Measurements from ENCODE around the gene ETV5. TPM values are rescaled to one million over a fixed set of nuclear protein-coding genes. Genes with fewer than 3 reads are reported as not detected.

Gene ETV5
- total and polyA plus RNA-seq, 10 of the 15 experiments (the other 5 are each of a cell fraction or from before 2014, with no cell fraction given) = 5.0 to 18.4 (median 7.4) TPM

DNA sequence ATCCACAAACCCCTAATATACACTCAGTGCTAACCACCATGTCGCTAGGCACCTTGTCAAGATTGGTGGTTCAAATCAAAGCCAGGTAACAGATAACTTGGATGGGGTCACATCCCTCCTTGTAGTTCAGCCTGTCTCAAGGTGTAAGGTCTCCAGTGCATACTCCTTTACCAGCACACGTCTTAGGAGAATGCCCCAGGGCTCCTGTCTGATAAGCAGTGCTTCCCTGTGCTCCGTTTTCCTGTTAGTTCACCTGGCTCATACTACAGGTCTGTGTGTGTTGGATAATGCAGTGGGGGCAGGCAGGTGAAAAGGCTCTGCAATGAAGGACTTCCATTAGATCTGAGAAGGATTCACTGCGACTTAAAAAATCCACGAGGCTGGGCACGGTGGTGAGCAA, 50.7 kb downstream of the ETV5 start:
- Histone ChIP-seq H3K79me2 (ENCODE audit: control insufficient read depth, insufficient read depth, low read length) (no peaks in the 10 kb centered on the region), H3K27ac (ENCODE audit: control insufficient read depth, insufficient read depth) (no peak overlapping the region), H3K4me2 (ENCODE audit: control insufficient read depth, insufficient read depth) (no peak overlapping the region), H3K9ac (ENCODE audit: control insufficient read depth, insufficient read depth, low read length) (no peak overlapping the region), H2AFZ (ENCODE audit: control insufficient read depth, low read depth, low read length) (no peak overlapping the region), H3K36me3 (ENCODE audit: control insufficient read depth in 2 of 2, insufficient read depth in 2 of 2, low read length in 1 of 2) (no peaks in the 10 kb centered on the region), H3K9me3 (replicated peaks; ENCODE audit: control insufficient read depth, insufficient read depth, low read length) (no peaks in the 10 kb centered on the region; the same call in 2 of the 3 replicates), H3K4me1 (ENCODE audit: control insufficient read depth, insufficient read depth, low read length) (peaks cover 6% of the 10 kb centered on the region), H3K27me3 (replicated peaks in 1 of 2; ENCODE audit: control insufficient read depth in 2 of 2, insufficient read depth in 2 of 2, low read length in 1 of 2) (no peaks in the 10 kb centered on the region; a peak in 1 of 4 replicates), H4K20me1 (ENCODE audit: control insufficient read depth, insufficient read depth) (no peaks in the 10 kb centered on the region), H3K4me3 (no peak overlapping the region)
- BruUV-seq (replicated peaks) = no TSS peak
- RAD21 ChIA-PET (ENCODE audit: unreplicated experiment) = no interaction called here
- DNase-seq (ENCODE audit: low read depth, low spot score) = no peak
- TF ChIP-seq POLR2A (IDR thresholded peaks at IDR 0.05; ENCODE audit: low read depth, low read length) (no peak), EP300 (IDR thresholded peaks at IDR 0.05; ENCODE audit: borderline replicate concordance in 1 of 2, control insufficient read depth in 1 of 2, low read depth in 2 of 2, low read length in 2 of 2) (no peak), TCF3 (IDR thresholded peaks at IDR 0.05; ENCODE audit: borderline replicate concordance, insufficient read depth, low read depth, low read length) (no peak), CEBPB (IDR thresholded peaks at IDR 0.05; ENCODE audit: borderline replicate concordance in 1 of 2, low read depth in 2 of 2, low read length in 2 of 2) (no peak), ZNF207 (IDR thresholded peaks at IDR 0.05; ENCODE audit: borderline replicate concordance) (no peak), NFXL1 (IDR thresholded peaks at IDR 0.05; ENCODE audit: borderline replicate concordance) (no peak), STAT1 (conservative IDR thresholded peaks at IDR 0.05) (no peak), HDAC6 (IDR thresholded peaks at IDR 0.05; ENCODE audit: unreplicated experiment) (no peak)
- TF ChIP-seq, protein P1, sequence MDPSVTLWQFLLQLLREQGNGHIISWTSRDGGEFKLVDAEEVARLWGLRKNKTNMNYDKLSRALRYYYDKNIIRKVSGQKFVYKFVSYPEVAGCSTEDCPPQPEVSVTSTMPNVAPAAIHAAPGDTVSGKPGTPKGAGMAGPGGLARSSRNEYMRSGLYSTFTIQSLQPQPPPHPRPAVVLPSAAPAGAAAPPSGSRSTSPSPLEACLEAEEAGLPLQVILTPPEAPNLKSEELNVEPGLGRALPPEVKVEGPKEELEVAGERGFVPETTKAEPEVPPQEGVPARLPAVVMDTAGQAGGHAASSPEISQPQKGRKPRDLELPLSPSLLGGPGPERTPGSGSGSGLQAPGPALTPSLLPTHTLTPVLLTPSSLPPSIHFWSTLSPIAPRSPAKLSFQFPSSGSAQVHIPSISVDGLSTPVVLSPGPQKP (IDR thresholded peaks at IDR 0.05; ENCODE audit: low read depth, low read length) = no peak
- TF ChIP-seq, protein P2, sequence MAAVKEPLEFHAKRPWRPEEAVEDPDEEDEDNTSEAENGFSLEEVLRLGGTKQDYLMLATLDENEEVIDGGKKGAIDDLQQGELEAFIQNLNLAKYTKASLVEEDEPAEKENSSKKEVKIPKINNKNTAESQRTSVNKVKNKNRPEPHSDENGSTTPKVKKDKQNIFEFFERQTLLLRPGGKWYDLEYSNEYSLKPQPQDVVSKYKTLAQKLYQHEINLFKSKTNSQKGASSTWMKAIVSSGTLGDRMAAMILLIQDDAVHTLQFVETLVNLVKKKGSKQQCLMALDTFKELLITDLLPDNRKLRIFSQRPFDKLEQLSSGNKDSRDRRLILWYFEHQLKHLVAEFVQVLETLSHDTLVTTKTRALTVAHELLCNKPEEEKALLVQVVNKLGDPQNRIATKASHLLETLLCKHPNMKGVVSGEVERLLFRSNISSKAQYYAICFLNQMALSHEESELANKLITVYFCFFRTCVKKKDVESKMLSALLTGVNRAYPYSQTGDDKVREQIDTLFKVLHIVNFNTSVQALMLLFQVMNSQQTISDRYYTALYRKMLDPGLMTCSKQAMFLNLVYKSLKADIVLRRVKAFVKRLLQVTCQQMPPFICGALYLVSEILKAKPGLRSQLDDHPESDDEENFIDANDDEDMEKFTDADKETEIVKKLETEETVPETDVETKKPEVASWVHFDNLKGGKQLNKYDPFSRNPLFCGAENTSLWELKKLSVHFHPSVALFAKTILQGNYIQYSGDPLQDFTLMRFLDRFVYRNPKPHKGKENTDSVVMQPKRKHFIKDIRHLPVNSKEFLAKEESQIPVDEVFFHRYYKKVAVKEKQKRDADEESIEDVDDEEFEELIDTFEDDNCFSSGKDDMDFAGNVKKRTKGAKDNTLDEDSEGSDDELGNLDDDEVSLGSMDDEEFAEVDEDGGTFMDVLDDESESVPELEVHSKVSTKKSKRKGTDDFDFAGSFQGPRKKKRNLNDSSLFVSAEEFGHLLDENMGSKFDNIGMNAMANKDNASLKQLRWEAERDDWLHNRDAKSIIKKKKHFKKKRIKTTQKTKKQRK (IDR thresholded peaks at IDR 0.05; ENCODE audit: low read depth, low read length) = no peak
- TF ChIP-seq, protein P3, sequence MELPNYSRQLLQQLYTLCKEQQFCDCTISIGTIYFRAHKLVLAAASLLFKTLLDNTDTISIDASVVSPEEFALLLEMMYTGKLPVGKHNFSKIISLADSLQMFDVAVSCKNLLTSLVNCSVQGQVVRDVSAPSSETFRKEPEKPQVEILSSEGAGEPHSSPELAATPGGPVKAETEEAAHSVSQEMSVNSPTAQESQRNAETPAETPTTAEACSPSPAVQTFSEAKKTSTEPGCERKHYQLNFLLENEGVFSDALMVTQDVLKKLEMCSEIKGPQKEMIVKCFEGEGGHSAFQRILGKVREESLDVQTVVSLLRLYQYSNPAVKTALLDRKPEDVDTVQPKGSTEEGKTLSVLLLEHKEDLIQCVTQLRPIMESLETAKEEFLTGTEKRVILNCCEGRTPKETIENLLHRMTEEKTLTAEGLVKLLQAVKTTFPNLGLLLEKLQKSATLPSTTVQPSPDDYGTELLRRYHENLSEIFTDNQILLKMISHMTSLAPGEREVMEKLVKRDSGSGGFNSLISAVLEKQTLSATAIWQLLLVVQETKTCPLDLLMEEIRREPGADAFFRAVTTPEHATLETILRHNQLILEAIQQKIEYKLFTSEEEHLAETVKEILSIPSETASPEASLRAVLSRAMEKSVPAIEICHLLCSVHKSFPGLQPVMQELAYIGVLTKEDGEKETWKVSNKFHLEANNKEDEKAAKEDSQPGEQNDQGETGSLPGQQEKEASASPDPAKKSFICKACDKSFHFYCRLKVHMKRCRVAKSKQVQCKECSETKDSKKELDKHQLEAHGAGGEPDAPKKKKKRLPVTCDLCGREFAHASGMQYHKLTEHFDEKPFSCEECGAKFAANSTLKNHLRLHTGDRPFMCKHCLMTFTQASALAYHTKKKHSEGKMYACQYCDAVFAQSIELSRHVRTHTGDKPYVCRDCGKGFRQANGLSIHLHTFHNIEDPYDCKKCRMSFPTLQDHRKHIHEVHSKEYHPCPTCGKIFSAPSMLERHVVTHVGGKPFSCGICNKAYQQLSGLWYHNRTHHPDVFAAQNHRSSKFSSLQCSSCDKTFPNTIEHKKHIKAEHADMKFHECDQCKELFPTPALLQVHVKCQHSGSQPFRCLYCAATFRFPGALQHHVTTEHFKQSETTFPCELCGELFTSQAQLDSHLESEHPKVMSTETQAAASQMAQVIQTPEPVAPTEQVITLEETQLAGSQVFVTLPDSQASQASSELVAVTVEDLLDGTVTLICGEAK (IDR thresholded peaks at IDR 0.05; ENCODE audit: borderline replicate concordance) = no peak
- in situ Hi-C loops (cut with MboI) (no loop called here), intact Hi-C loops (cut with micrococcal nuclease; ENCODE audit: unreplicated experiment) (no loop called here)
- ATAC-seq = no peak
- 72% methylated on average over 6 of the region's 6 CpGs for WGBS (ENCODE audit: insufficient coverage, insufficient replicate concordance, low lambda C conversion rate, missing lambda C conversion rate)
- SMC1A ChIA-PET (ENCODE audit: uncharacterized antibody, unreplicated experiment) = no interaction called here
- POLR2A ChIA-PET = no interaction called here
- CTCF ChIA-PET = no interaction called here
- FAIRE-seq = no peak

Measured in GM12878 (cell line).